WTC11 (cell line): ENCODE measurements around the gene SERPINE2. TPM values are rescaled to one million over a fixed set of nuclear protein-coding genes. Genes with fewer than 3 reads are reported as not detected.

Experiments used
- AFF4 ChIP-seq: sonication (generic); formaldehyde crosslinking; IDR thresholded peaks from 2 replicates; pipeline ENCODE4 v1.8.1; 2023; ENCODE audit warnings: mild to moderate bottlenecking, missing genetic modification reagents, borderline replicate concordance
- AR ChIP-seq: fragments of 250-450 bp; sonication (Bioruptor Pico); IDR thresholded peaks from 2 replicates; pipeline ENCODE4 v1.9.0; 2021; ENCODE audit warnings: mild to moderate bottlenecking
- ATF3 ChIP-seq: sonication (generic); formaldehyde crosslinking; conservative IDR thresholded peaks from 2 replicates; pipeline ENCODE4 v1.8.1; 2022; ENCODE audit warnings: mild to moderate bottlenecking, missing genetic modification reagents
- CBFB ChIP-seq: sonication (generic); formaldehyde crosslinking; IDR thresholded peaks from 2 replicates; pipeline ENCODE4 v1.8.1; 2022; ENCODE audit warnings: mild to moderate bottlenecking, low read depth, missing genetic modification reagents
- CREB1 ChIP-seq: sonication (generic); formaldehyde crosslinking; IDR thresholded peaks from 2 replicates; pipeline ENCODE4 v1.8.0; 2023; ENCODE audit warnings: mild to moderate bottlenecking, missing genetic modification reagents
- E2F1 ChIP-seq: sonication (generic); formaldehyde crosslinking; IDR thresholded peaks from 2 replicates; pipeline ENCODE4 v1.8.0; 2022; ENCODE audit warnings: mild to moderate bottlenecking, missing genetic modification reagents
- ESRRA ChIP-seq: sonication (generic); formaldehyde crosslinking; IDR thresholded peaks from 2 replicates; pipeline ENCODE4 v1.8.1; 2022; ENCODE audit warnings: mild to moderate bottlenecking, missing genetic modification reagents, borderline replicate concordance
- ETV6 ChIP-seq: sonication (generic); formaldehyde crosslinking; IDR thresholded peaks from 2 replicates; pipeline ENCODE4 v1.8.1; 2022; ENCODE audit warnings: mild to moderate bottlenecking, missing genetic modification reagents
- FOXP1 ChIP-seq: sonication (generic); formaldehyde crosslinking; IDR thresholded peaks from 2 replicates; pipeline ENCODE4 v1.8.0; 2022; ENCODE audit warnings: missing genetic modification reagents, mild to moderate bottlenecking, moderate library complexity, borderline replicate concordance
- GABPB1 ChIP-seq: sonication (generic); formaldehyde crosslinking; IDR thresholded peaks from 2 replicates; pipeline ENCODE4 v1.8.1; 2023; ENCODE audit warnings: mild to moderate bottlenecking, missing genetic modification reagents
- GRHL2 ChIP-seq: fragments of 250-450 bp; sonication (Bioruptor Pico); IDR thresholded peaks from 2 replicates; pipeline ENCODE4 v1.8.0; 2022; ENCODE audit warnings: mild to moderate bottlenecking, moderate library complexity; ENCODE audit not compliant: insufficient replicate concordance, severe bottlenecking
- IRF1 ChIP-seq: sonication (generic); formaldehyde crosslinking; IDR thresholded peaks from 2 replicates; pipeline ENCODE4 v1.8.0; 2023; ENCODE audit warnings: missing genetic modification reagents
- IRF2 ChIP-seq: sonication (generic); formaldehyde crosslinking; IDR thresholded peaks from 2 replicates; pipeline ENCODE4 v1.8.0; 2022; ENCODE audit warnings: low read depth, missing genetic modification reagents, borderline replicate concordance
- NFYB ChIP-seq: sonication (generic); formaldehyde crosslinking; conservative IDR thresholded peaks from 2 replicates; pipeline ENCODE4 v1.8.0; 2022; ENCODE audit warnings: low read depth, missing genetic modification reagents
- NR2C2 ChIP-seq: sonication (generic); formaldehyde crosslinking; IDR thresholded peaks from 2 replicates; pipeline ENCODE4 v1.8.0; 2022; ENCODE audit warnings: mild to moderate bottlenecking, missing genetic modification reagents
- NR3C1 ChIP-seq: sonication (generic); formaldehyde crosslinking; conservative IDR thresholded peaks from 2 replicates; pipeline ENCODE4 v1.8.1; 2023; ENCODE audit warnings: low read depth, mild to moderate bottlenecking, missing genetic modification reagents
- PRRX2 ChIP-seq: fragments of 250-450 bp; sonication (Bioruptor Pico); IDR thresholded peaks from 2 replicates; pipeline ENCODE4 v1.8.0; 2021; ENCODE audit warnings: mild to moderate bottlenecking
- RELA ChIP-seq: sonication (generic); formaldehyde crosslinking; IDR thresholded peaks from 2 replicates; pipeline ENCODE4 v1.8.1; 2022; ENCODE audit warnings: missing genetic modification reagents, mild to moderate bottlenecking, borderline replicate concordance
- SMAD3 ChIP-seq: sonication (generic); formaldehyde crosslinking; IDR thresholded peaks from 2 replicates; pipeline ENCODE4 v1.8.0; 2022; ENCODE audit warnings: missing genetic modification reagents, mild to moderate bottlenecking, borderline replicate concordance
- SP1 ChIP-seq: sonication (generic); formaldehyde crosslinking; conservative IDR thresholded peaks from 2 replicates; pipeline ENCODE4 v1.8.1; 2022; ENCODE audit warnings: missing genetic modification reagents
- TCF7 ChIP-seq: sonication (generic); formaldehyde crosslinking; IDR thresholded peaks from 2 replicates; pipeline ENCODE4 v1.8.0; 2022; ENCODE audit warnings: mild to moderate bottlenecking, low read depth, missing genetic modification reagents, moderate library complexity
- TEAD1 ChIP-seq: sonication (generic); formaldehyde crosslinking; IDR thresholded peaks from 2 replicates; pipeline ENCODE4 v1.8.0; 2022; ENCODE audit warnings: mild to moderate bottlenecking, missing genetic modification reagents
- USF2 ChIP-seq: sonication (generic); formaldehyde crosslinking; IDR thresholded peaks from 2 replicates; pipeline ENCODE4 v1.8.1; 2023; ENCODE audit warnings: mild to moderate bottlenecking, missing genetic modification reagents, moderate library complexity
- ZBTB21 ChIP-seq: sonication (generic); formaldehyde crosslinking; IDR thresholded peaks from 2 replicates; pipeline ENCODE4 v1.8.1; 2023; ENCODE audit warnings: mild to moderate bottlenecking, missing genetic modification reagents, borderline replicate concordance
- ZBTB43 ChIP-seq: sonication (generic); formaldehyde crosslinking; IDR thresholded peaks from 2 replicates; pipeline ENCODE4 v1.8.1; 2023; ENCODE audit warnings: mild to moderate bottlenecking, missing genetic modification reagents
- ZNF121 ChIP-seq: sonication (generic); formaldehyde crosslinking; IDR thresholded peaks from 2 replicates; pipeline ENCODE4 v1.8.0; 2023; ENCODE audit warnings: missing genetic modification reagents
- ZNF396 ChIP-seq: fragments of 250-450 bp; sonication (Bioruptor Pico); IDR thresholded peaks from 2 replicates; pipeline ENCODE4 v1.8.0; 2021; ENCODE audit warnings: mild to moderate bottlenecking, moderate library complexity, borderline replicate concordance
- ZNF416 ChIP-seq: fragments of 250-450 bp; sonication (Bioruptor Pico); IDR thresholded peaks from 2 replicates; pipeline ENCODE4 v1.9.0; 2021; ENCODE audit warnings: mild to moderate bottlenecking, inconsistent platforms
- total RNA-seq: library from RNA; stranded (reverse); gene quantifications from 3 replicates; pipeline ENCODE4 v1.2.3, GENCODE V29; 2021

The SERPINE2 gene
- total RNA-seq, 1 experiment from 2014 or later = 60.4 TPM

- TF ChIP-seq E2F1 (CRISPR knock-in tag) = no peak
- no peak for TF ChIP-seq ESRRA (CRISPR knock-in tag)
- TF ChIP-seq ZNF396 (CRISPR knock-in tag) = no peak
- TF ChIP-seq USF2 = peak; percentile 45
- no peak for TF ChIP-seq NR2C2 (CRISPR knock-in tag)
- no peak for TF ChIP-seq PRRX2 (CRISPR knock-in tag)
- 0 out of 2 replicates have a peak, but pooled peaks have one; percentile 35 for TF ChIP-seq GABPB1 (CRISPR knock-in tag)
- no peak for TF ChIP-seq SMAD3 (CRISPR knock-in tag)
- no peak; the same call in 1 of the 2 replicates for TF ChIP-seq ZBTB21 (CRISPR knock-in tag)
- TF ChIP-seq TCF7 = no peak
- no peak for TF ChIP-seq ZBTB43 (CRISPR knock-in tag)
- no peak for TF ChIP-seq ATF3
- no peak for TF ChIP-seq ZNF121 (CRISPR knock-in tag)
- 0 out of 2 replicates have a peak, but pooled peaks have one; percentile 37 for TF ChIP-seq FOXP1
- no peak for TF ChIP-seq CREB1 (CRISPR knock-in tag)
- peak; percentile 37; the same call in 1 of the 2 replicates for TF ChIP-seq TEAD1 (CRISPR knock-in tag)
- no peak for TF ChIP-seq CBFB (CRISPR knock-in tag)
- no peak for TF ChIP-seq NR3C1 (CRISPR knock-in tag)
- no peak for TF ChIP-seq IRF2 (CRISPR knock-in tag)
- no peak for TF ChIP-seq AR (CRISPR knock-in tag)
- peak; percentile 54 for TF ChIP-seq ETV6 (CRISPR knock-in tag)
- TF ChIP-seq IRF1 (CRISPR knock-in tag) = no peak
- no peak for TF ChIP-seq NFYB (CRISPR knock-in tag)
- TF ChIP-seq RELA (CRISPR knock-in tag) = peak; percentile 72; the same call in 1 of the 2 replicates
- TF ChIP-seq SP1 (CRISPR knock-in tag) = peak; percentile 86
- no peak for TF ChIP-seq GRHL2
- TF ChIP-seq AFF4 (CRISPR knock-in tag) = no peak
- TF ChIP-seq ZNF416 (CRISPR knock-in tag) = no peak
Measured at GRCh38 chr2:224039080-224039769, at the start of gene SERPINE2 (continued).
